Stimulated activated CD4-positive, alpha-beta T cell treated with anti-CD3 and anti-CD28 coated beads, TNF-alpha, amount 100 ng/mL, for 4 hours (primary cell): ENCODE measurements around the gene COMMD10.
"Not testable (repeated sequence)": the region's sequence is repeated elsewhere in the genome, so short reads cannot be mapped to it uniquely, and the experiment has no call there.

Source experiments
- DNase-seq, 3 experiments: peaks; one replicate each; pipeline ENCODE4 v3.0.0-alpha.2; 2020; ENCODE audit warnings: low read depth in 3 of 3

Gene COMMD10

DNA sequence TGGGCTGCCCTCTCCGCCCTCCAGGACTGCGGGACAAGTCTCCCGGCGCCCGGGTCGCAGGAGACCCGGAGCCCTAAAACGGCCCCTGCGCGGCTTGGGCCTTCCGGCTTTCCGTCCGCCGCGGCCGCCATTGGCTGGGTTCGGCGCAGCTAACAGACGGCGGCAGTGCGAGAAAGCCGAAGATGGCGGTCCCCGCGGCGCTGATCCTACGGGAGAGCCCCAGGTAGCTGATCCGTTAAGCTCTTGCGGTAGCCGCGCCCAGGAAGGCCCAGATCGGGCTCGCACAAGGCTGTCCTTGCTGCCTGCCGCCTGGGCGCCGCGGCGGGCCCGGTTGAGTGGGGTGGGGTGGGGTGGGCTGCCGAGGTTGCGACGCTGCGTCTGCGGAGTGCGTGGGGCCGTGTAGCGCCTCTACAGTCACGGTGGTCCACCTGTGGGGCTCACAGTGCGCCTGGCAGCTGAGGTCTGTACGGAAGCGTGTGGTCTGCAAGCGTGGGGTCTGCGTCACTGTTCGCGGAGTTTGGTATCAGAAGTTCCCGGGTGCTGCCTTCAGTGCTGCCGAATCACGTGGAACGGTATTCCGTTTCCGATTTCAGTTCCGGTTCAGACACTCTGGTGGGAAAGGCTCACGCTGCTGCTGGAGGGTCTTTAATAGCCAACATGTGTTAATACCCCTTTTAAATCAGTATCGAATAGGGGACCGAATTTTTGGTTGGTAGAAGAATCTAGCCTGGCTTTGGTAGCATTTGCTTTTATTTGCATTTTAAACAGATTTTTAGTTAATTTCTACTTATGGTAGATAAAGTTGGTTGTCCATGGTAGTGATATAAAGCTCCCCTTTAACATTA lies at the start of gene COMMD10:
Gene COMMD10, plus strand, starts transcription at position 155 of the 845 bp plus-strand sequence.
- DNase-seq: peak; percentile 62 to 64 (median 63)

DNA sequence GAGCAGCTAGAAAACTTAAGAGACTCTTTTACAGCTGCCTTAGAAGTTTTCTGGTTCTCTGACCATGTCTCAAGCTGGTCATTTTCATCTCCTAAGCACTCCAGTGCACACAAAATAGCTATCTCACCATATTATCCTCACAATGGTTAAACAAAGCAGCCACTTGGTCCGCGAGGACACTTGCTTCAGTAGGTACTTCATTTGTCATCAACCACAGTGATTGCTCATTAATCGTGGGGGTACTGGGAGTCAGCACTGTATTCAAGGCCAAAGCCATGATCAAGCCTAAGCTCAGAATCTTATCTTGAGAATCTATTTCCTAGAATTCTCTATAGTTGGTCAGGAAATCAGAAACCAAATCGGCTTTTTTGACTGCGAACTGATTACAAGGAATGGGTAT lies 49.7 kb upstream of the COMMD10 start:
- DNase-seq: no peak

DNA sequence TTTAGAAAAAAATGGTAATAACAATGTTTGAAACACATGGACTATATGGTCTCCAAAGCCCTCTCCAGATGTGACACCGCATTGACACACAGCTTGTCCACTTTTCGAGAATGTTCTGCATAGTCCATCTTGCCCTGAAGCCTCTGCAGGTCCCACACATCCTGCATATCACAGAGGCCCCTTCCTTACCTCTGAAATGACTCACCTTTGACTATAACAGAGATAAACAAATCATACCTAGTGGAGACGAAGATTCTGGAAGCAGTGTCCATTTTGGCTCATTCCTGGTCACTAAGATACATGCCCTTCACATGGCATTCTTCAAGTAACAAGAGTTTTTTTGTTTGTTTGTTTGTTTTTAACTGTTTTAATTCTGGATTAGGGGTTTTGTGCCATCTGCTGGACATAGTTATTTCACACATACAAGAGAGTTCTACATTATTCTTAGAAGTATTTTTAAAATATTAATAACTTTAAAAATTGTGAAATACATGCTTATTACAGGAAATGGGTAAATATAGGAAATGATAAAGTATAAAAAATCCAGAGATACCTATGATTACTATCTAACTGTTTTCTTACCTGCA lies 47.5 kb upstream of the COMMD10 start:
- DNase-seq: no peak

- DNase-seq: no peak
Observed at GRCh38 chr5:116038817-116039216, 46.0 kb upstream of the COMMD10 start.

DNA sequence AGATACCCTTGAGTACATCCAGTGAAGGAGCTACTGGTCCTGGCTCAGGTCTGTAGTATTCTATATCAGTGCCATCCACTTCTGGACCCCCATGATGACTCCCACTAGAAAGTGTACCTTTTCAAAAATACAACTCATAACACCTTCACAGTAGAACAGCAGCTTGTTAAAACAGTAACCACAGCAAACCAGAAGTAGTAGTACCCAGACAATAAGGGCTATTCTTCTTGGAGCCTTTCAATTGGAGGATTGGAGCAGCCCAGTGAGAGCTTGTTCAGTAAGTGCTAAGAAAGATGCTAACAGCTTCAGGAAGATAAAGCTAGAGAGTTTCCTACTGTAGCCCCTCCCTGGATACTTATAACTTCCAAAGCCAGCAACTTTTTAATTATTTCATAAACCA lies 42.5 kb upstream of the COMMD10 start:
- no peak for DNase-seq

DNA sequence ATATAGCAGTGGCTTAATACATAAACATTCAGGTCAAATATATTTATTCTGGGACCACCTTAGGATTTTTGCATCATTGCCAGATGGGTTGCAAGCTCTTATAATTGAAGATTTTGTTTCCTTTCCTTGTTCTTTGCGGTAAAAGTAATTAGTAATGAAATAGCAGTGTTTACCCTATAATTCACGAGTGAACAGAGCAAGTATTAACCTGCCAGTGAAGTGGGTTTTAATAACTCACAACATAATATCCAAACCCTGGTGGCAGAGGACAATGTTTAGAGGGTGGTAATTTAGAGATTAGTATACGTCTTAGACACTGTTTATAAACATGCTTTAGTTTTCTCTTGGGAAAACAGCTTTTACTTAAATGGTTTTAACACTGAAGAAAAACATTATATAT lies 40.8 kb upstream of the COMMD10 start:
- no peak for DNase-seq

DNA sequence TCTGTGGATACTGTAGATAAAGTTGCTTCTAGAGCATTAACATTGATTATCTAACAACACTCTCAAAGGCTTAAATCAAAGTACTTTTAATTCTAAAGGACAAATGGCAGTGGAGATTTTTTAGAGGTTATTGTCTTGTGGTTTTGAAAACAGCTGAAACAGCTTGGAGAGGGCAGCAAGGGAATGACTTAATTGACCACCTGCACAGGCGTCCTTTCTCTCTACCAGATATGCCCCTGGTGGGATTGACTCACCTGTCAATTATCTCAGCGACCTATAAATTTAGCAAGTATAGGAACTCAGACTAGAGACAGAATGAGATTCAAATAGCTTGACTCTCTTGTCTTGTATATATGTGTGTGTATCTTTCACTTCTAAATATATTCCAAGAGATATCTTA lies 39.0 kb upstream of the COMMD10 start:
- no peak for DNase-seq

- DNase-seq: no peak
Observed at GRCh38 chr5:116046261-116046660, 38.6 kb upstream of the COMMD10 start.

DNA sequence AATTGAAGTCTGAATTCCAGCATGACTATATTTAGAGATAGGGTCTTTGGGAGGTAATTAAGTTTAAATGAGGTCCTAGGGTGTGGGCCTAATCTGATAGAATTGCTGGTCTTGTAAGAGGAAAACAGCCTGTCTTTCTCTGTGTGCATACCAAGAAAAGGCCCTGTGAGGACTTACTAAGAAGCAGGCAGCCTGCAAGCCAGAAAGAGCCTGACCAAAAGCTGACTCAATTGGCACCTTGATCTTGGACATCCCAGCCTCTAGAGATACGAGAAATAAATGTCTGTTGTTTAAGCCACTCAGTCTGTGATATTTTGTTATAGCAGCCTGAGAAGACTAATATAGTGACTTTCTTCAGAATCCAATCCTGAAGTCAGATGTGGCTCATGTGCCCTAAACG lies 38.0 kb upstream of the COMMD10 start:
- DNase-seq: no peak

DNA sequence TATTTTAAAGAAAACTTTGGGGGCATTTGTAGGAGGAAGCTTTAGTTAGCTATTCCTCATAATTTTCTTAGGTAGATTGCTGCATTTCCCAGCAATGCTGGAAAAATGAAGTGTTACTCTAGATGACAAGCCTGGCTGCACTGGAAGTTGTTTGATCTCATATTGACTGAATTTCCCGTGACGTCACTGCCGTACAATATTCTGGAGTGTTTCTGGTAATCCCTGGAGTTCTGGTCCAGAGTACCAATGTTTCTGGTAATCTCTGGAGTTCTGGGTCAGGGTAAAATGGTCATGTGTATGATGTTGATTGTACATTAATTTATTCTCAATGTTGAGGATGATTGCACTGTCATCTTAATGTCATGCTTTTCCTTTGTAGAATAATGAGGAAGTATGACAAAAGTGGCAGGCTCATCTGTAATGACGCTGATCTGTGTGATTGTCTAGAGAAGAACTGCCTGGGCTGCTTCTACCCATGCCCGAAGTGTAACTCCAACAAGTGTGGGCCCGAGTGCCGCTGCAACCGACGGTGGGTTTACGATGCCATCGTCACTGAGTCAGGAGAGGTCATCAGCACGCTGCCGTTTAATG lies 26.4 kb upstream of the COMMD10 start:
- DNase-seq: no peak

DNA sequence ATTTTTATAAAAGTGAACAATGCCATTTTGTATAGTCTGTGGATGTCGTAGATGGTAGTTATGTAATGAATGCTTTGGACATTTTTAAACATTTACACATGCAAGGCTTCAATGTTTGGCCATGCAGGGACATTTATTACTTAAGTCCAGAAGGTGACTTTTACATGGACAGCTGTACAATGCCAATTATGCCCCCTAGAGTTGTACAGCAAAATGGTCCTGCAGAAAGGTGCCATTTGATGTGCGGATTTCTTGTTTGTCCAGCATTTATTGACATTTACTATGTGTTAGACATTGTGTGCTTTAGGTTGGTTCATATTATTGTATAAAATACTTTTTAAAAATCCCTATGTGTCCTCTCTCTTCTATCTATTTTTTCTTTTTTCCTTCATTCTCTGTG lies 22.5 kb upstream of the COMMD10 start:
- no peak for DNase-seq

DNA sequence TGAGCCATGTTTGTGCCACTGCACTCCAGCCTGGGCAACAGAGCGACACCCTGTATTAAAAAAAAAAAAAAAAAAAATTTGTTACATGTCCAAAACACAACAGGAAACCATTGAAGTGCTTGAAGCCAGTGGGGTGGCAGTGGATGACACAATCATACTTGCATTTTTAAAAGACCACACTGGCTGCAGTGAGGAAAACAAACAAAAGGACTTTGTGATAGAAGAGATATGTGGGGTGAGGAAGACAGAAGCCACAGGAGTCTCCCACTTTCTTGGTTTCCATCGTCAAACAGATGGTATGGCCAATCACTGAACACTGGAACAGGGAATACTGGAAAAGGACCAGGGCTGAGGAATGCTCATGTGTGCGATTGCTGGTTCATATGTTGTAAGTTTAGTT lies 20.9 kb upstream of the COMMD10 start:
- no peak for DNase-seq

GRCh38 chr5:116068028-116068632 lies 16.7 kb upstream of the COMMD10 start:
- peak in 1 of 3 experiments; percentile 13 for DNase-seq

DNA sequence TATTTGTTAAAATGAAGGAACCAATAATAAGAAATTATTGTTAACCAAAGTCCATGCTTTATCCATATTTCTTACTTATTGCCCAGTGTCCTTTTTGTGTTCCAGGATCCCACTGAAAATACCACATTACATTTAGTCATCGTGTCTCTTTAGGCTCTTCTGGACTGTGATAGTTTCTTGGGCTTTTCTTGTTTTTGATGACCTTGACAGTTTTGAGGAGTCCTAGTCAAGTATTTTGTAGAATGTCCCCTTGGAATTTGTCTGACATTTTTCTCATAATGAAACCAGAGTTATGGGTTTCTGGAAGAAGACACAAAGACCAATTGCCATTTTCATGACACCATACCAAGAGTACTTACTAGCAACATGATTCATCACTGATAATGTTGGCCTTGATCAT lies 13.6 kb upstream of the COMMD10 start:
- DNase-seq: no peak

GRCh38 chr5:116075191-116075831 lies 9.5 kb upstream of the COMMD10 start:
- no peak for DNase-seq

GRCh38 chr5:116076496-116076895 lies 8.3 kb upstream of the COMMD10 start:
- DNase-seq: no peak

- no peak for DNase-seq
Observed at GRCh38 chr5:116078199-116078598, 6.6 kb upstream of the COMMD10 start.

DNA sequence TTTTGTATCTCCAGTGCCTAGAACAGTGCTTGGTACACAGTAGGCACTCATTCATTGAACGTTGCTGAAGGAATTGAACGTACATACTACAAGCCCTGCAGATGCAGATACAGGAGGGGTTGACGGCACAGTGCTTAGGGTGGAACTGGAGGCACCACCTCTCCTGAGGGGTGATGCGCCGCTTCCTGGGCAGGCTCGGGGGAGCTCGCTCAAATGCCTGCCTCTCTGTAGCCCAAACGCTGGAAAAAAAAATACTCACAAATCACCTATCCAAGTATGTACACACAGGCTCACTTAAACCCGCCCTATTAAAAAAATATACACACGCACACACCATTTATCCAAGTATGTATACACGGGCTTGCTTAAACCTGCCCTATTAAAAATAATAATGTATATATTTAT lies 536 bp upstream of the COMMD10 start:
- DNase-seq: no peak

GRCh38 chr5:116086309-116086708 lies 1.5 kb downstream of the COMMD10 start:
- not testable (repeated sequence) for DNase-seq

DNA sequence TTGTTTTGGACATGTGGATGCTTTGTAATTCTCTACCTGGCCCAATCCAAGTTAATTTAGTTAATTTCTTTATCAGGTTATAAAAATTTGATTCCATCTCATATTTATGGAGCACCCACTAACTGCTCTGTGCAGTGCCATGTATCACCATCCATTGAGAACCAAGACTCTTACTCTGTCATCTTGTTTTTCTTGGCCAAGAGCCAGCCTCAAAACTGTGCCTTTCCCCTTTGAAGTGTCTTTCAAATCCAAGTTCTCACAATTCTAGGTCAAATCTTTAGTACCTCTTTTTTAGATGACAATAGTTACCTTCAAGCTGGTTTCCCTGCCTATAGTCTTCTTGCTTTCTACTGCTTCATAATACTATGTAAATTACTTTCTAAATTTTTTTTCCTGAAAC lies 3.2 kb downstream of the COMMD10 start:
- DNase-seq: no peak

GRCh38 chr5:116090302-116090701 lies 5.5 kb downstream of the COMMD10 start:
- no peak for DNase-seq

- DNase-seq: no peak
Observed at GRCh38 chr5:116091416-116091815, 6.6 kb downstream of the COMMD10 start.
